Endometrial microvascular endothelial cells (primary cell): ENCODE data around the gene STUB1. TPM values are rescaled to one million over a fixed set of nuclear protein-coding genes. Genes with fewer than 3 reads are reported as not detected.

Experiments used
- in situ Hi-C: cut with HindIII; loops from 2 replicates; pipeline ENCODE4 v1.10.0; 2017; ENCODE audit warnings: low sequenced_read_pairs, low pct_unique_long_range_greater_than_20kb; ENCODE audit errors: inconsistent ontology term
- total RNA-seq: library from RNA; depleted of rRNA; stranded (reverse); fragments of >200 nt; gene quantifications from one replicate; pipeline ENCODE4 v1.2.3, GENCODE V29; 2015; ENCODE audit errors: inconsistent ontology term

STUB1 gene
- total RNA-seq: 229 TPM

GRCh38 chr16:679814-680624 lies at the start of gene STUB1:
Gene STUB1 (plus strand): TSS chr16:680410. CDS start chr16:680526, 116 bp downstream.
- in situ Hi-C loops: no loop called here

DNA sequence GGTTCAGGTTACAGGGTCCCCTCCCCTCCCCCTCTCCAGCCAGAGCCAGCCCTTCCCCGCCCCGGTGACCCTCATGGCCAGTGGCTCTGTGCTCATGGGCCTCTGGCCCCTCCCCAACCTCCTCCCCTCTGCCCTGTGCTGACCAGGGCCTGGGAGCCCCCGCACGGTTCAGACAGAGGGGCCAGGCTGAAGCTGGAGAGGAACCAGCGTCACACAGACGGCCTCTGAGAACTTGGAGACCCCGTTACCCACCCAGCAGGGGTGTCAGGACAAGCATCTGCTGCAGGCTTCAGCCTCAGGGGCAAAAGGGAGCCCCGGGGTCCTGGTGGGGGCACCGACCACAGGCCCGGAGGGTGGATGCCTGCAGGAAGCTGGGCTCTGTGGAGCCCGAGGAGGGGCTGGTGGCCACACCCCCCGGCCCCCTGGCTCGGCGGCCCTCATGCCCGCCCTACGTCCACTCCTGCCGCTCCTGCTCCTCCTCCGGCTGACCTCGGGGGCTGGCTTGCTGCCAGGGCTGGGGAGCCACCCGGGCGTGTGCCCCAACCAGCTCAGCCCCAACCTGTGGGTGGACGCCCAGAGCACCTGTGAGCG lies 49.3 kb upstream of the STUB1 start, which contains the start of gene WFIKKN1:
Gene WFIKKN1 (plus strand): TSS at position 171 of the 591 bp plus-strand sequence. CDS start 269 bp downstream, at position 440.
- in situ Hi-C loops: no loop called here

DNA sequence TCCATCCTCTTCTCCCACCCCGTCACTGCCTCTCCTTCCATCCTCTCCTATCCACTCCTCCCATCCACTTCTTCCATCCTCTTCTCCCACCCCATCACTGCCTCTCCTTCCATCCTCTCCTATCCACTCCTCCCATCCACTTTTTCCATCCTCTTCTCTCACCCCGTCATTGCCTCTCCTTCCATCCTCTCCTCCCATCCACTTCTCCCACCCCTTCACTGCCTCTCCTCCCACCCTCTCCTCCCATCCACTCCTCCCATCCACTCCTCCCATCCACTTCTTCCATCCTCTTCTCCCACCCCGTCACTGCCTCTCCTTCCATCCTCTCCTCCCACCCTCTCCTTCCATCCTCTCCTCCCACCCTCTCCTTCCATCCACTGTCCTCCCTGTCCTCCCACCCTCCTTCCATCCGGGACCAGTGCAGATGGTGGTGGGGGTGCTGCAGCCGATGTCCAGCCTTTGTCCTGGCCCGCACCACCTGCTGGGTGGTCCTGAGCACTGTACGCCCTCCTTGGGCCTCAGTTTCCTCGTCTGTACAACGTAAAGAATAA lies 48.3 kb upstream of the STUB1 start:
- in situ Hi-C loops: no loop called here

DNA sequence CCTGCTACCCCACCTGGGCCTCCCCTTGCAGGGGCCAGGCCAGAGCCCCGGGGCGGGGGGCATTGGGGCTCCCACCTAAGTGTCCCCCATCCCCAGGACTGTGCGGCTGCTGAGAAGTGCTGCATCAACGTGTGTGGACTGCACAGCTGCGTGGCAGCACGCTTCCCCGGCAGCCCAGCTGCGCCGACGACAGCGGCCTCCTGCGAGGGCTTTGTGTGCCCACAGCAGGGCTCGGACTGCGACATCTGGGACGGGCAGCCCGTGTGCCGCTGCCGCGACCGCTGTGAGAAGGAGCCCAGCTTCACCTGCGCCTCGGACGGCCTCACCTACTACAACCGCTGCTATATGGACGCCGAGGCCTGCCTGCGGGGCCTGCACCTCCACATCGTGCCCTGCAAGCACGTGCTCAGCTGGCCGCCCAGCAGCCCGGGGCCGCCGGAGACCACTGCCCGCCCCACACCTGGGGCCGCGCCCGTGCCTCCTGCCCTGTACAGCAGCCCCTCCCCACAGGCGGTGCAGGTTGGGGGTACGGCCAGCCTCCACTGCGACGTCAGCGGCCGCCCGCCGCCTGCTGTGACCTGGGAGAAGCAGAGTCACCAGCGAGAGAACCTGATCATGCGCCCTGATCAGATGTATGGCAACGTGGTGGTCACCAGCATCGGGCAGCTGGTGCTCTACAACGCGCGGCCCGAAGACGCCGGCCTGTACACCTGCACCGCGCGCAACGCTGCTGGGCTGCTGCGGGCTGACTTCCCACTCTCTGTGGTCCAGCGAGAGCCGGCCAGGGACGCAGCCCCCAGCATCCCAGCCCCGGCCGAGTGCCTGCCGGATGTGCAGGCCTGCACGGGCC lies 47.5 kb upstream of the STUB1 start:
- in situ Hi-C loops: no loop called here

DNA sequence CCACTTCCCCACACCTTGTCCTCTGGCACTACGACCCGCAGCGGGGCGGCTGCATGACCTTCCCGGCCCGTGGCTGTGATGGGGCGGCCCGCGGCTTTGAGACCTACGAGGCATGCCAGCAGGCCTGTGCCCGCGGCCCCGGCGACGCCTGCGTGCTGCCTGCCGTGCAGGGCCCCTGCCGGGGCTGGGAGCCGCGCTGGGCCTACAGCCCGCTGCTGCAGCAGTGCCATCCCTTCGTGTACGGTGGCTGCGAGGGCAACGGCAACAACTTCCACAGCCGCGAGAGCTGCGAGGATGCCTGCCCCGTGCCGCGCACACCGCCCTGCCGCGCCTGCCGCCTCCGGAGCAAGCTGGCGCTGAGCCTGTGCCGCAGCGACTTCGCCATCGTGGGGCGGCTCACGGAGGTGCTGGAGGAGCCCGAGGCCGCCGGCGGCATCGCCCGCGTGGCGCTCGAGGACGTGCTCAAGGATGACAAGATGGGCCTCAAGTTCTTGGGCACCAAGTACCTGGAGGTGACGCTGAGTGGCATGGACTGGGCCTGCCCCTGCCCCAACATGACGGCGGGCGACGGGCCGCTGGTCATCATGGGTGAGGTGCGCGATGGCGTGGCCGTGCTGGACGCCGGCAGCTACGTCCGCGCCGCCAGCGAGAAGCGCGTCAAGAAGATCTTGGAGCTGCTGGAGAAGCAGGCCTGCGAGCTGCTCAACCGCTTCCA lies 46.7 kb upstream of the STUB1 start:
- in situ Hi-C loops: no loop called here

- in situ Hi-C loops: no loop called here
Observed at GRCh38 chr16:634051-634670, 46.0 kb upstream of the STUB1 start.

DNA sequence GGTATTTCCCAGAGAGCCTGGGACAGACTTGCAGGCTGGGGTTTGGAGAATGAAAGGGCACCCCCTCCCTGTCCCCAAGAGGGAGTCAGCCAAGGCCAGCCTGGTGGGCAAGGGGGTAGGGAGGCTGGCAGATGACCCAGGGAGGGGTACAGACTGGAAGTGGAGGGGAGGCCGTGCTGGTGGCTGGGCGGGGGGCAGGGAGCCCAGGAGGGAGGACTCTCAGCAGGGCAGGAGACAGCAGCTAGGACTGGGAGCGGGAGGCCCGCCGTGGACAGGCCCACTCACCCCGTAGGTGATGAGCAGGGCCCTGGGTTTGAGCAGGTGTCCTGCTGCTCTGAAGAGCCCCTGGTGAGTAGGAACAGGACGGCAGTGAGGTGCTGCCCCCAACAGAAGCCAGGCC lies 45.2 kb upstream of the STUB1 start:
- in situ Hi-C loops: no loop called here

GRCh38 chr16:635573-636205 lies 44.5 kb upstream of the STUB1 start:
- in situ Hi-C loops: no loop called here

DNA sequence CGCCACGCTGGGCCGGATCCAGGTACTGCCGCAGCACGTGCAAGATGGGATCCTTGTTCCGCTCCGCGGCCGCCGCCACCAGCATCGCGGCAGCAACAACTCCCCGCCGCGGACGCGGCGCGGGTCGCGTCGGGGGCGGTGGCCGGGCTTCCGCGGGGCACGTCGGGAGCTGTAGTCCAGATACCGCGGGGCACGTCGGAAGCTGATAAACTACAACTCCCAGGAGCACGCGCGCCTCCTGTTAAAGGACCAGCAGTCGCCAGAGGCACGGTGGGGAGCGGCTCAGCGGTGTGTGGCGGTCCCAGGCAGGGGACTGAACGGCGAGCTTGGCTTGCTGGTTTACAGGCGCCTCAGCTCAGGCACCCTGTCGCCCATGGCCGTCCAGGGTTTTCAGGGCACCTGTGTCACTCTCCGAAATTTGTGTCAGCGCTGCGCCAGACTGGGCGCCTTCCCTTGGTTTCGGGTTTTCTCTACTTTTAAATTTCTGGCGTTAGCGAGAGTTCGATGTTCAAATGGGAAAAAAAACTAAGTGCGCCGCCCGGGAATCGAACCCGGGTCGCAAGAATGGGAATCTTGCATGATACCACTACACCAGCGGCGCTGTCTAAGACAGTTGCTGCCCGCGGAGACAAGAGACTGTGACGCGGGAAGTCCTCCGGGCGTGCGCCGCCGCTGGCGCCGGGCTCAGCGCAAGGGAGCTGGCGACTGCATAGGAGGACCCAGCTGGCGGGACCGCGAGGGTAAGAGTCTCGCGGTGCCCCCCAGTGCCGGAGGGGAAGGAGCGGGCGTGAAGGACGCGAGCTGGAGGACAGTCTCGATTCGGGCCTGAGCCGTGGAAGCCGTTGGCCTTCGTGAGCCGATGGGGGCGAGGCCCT lies 43.8 kb upstream of the STUB1 start, which contains the start of gene METTL26:
Gene METTL26 (minus strand): TSS at position 100 of the 875 bp plus-strand sequence. CDS start 15 bp downstream, at position 85.
- in situ Hi-C loops: no loop called here

DNA sequence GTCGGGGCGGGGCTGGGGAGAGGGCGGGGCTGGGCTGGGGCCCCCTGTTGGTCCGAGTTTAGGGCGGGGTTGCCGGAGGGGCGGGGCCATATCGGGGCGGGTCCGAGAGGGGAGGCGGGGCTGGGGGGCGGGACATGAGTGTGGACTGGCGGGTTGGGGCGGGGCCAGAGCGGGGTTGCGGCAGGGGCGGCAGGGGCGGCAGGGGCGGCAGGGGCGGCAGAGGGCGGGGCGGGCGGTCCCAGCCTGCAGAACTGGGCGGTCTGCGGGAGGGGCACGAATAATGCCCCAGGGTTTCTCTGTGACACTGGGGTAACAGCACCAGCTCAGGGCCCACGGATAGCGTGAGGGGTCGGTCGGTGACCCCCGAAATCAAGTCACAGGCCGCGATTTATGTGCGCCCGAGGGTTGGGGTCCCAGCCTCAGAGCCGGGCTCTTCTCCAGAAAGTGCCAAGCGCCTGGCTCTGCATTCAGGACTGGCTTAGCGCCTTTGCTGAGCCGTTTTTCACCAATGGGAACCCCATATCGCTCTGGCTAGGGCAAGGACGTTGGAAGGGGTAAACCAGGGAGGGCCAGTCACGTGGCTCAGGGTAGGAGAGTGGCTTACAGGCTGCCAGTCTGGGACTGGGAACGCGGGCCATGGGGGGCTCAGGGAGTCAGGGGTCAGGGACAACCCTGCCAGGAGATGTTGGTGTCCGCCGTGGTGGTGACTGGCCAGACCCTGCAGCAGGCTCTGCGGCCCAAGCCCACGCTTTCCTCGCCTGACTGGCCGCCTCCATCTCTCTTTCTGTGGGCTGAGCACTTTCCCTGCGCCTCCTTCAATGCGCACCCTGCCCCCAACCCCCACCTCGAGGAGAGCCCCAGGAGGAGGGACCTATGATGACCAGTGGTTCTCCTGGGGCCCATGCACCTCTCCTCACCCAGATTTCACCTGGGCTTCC lies 42.9 kb upstream of the STUB1 start:
- in situ Hi-C loops: no loop called here

DNA sequence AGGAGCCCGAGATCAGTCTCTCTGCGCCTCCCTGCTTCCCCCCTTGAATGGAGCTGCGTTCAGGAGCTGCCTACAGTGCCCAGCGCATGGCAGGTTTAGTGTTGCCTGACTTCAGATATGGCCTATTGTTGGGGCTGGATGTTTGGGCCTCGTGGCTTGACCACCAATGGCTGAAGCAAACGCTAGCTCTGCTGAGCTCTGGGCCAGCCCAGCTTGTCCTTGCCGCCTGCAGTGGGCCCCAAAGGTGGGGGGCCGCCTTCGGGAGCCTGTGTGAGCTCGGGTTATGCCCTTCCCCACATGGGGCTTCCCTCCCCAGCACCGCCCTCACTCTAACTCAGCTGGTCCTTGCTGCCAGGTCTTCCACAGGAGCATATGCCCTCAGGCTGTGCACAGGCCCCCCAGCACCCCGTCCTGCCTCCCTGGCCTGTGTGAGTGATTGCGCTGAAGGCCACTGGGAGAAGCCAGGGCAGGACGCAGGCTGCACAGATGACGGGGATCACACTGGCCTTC lies 42.1 kb upstream of the STUB1 start:
- in situ Hi-C loops: no loop called here

DNA sequence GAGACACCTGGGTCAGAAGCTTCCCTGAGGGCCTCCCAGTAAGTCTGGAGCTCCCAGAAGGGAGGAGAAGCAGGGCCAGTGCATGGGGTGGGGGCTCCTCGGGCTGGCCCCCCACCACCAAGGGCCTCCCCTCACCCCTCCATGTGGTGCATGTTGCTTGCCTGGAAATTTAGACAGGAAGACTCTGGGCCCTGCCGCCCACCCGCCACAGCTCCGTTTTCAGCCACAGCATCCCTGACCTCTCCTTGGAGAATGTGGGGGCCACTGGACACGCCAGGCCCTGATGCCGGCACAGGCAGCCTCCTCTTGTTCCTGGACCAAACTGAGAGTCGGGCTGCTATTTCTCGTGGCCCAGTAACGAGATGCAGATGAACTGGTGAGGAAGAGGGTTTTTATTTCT lies 41.4 kb upstream of the STUB1 start:
- in situ Hi-C loops: no loop called here

GRCh38 chr16:640614-641013 lies 39.6 kb upstream of the STUB1 start:
- in situ Hi-C loops: no loop called here

DNA sequence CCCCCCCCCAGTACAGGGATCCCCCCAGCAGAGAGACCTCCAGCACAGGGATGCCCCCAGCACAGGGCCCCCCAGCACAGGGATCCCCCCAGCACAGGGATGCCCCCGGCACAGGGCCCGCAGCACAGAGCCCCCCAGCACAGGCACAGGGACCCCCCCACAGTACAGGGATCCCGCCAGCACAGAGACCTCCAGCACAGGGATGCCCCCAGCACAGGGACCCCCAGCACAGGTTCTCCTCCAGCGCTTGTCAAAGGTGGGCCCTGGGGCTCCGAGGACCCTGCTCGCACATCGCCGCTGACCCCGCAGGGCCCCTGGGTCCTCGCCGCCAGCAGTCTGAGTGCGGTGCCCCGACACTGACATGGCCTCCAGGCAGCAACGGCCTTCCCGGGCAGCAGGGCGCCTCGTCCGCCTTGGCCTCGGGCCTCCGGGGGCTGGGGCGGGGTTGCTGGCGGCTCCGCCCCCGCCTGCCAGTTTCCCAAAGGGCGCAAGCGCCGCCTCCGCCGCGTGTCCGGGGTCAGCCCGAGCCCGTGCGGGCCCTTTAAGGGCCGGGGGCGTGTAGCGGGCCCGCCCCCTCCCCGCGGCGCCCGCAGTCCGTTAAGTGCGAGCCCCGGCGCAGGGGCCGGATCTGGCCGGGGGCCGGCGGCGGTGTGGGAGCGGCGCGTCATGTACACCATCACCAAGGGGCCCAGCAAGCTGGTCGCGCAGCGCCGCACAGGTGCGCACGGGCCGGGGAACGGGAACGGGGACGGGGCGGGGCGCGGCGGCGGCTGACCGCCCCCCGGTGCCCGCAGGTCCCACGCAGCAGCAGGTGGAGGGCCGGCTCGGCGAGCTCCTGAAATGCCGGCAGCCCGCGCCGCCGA lies 38.7 kb upstream of the STUB1 start, which contains the start of gene MCRIP2:
Gene MCRIP2 (plus strand): TSS at position 503 of the 863 bp plus-strand sequence. CDS start 164 bp downstream, at position 667.
- in situ Hi-C loops: no loop called here
